GM12801 (cell line): ENCODE results near the gene KIAA1549.

Source experiments
- TF ChIP-seq, protein P1 (sequence below): IDR thresholded peaks from one replicate; pipeline ENCODE4 v1.5.1; 2011; ENCODE audit warnings: control low read depth; ENCODE audit not compliant: insufficient read length; ENCODE audit errors: extremely low read depth

KIAA1549 gene

DNA sequence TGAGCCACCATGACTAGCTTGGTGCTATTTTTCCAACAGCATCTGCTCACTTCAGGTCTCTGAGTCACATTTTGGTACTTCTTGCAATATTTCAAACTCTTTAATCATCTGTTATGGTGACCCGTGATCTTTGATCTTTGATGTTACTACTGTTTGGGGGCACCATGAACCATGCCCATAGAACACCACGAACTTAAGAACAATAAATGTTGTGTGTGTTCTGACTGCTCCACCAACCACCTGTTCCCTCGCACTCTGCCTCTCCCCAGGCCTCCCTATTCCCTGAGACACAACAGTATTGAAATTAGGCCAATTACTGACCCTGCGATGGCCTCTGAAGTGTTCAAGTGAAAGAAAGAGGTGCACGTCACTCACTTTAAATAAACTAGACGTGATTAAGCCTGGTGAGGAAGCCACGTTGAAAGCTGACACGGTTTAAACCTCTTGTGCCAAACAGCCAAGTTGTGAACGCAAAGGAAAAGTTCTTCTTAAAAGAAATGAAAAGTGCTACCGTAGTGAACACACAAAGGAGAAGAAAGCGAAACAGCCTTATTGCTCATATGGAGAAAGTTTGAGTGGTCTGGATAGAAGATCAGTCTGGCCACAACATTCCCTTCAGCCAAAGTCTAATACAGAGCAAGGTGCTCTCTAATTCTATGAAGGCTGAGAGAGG lies 156.0 kb downstream of the KIAA1549 start:
- TF ChIP-seq, protein P1, sequence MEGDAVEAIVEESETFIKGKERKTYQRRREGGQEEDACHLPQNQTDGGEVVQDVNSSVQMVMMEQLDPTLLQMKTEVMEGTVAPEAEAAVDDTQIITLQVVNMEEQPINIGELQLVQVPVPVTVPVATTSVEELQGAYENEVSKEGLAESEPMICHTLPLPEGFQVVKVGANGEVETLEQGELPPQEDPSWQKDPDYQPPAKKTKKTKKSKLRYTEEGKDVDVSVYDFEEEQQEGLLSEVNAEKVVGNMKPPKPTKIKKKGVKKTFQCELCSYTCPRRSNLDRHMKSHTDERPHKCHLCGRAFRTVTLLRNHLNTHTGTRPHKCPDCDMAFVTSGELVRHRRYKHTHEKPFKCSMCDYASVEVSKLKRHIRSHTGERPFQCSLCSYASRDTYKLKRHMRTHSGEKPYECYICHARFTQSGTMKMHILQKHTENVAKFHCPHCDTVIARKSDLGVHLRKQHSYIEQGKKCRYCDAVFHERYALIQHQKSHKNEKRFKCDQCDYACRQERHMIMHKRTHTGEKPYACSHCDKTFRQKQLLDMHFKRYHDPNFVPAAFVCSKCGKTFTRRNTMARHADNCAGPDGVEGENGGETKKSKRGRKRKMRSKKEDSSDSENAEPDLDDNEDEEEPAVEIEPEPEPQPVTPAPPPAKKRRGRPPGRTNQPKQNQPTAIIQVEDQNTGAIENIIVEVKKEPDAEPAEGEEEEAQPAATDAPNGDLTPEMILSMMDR = no peak

DNA sequence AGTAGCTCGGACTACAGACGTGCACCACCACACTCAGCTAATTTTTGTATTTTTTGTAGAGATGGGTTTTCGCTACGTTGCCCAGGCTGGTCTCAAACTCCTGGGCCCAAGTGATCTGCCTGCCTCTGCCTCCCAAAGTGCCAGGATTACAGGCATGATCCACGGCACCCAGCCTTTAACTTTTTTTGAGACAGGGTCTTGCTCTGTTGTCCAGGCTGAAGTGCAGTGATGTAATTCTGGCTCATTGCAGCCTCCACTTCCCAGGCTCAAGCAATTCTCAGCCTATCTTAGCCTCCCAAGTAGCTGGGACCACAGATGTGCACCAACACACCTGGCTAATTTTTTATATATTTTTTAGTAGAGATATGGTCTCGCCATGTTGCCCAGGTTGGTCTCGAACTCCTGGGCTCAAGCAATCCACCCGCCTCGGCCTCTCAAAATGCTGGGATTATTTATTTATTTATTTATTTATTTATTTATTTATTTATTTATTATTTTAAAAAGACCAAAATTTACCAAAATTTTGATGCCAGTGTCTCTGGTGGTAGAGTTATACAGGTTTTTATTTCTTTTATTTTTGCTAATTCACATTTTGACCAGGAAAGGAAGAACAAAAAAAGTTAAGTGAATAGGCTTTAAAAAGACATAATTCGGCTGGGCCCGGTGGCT lies 158.2 kb downstream of the KIAA1549 start:
- TF ChIP-seq, protein P1 = no peak

DNA sequence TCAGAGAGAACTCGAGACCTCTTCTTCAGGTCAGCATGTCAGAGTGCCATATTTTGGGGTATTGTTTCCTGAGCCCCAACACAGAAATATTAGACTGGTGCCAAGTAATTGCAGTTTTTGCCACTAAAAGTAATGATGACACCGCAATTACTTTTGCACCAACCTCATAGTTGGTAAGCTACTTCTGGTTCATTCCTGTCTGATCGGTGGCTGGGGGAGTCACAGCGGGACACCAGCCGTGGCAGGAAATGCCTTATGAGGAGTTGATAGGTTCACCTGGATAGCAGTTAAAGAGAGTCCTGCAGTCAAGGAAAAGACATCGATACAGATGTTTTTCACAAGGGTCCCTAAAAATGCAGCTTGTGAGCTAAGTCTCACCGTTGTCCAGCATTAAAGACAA lies 159.3 kb downstream of the KIAA1549 start:
- TF ChIP-seq, protein P1 = no peak

DNA sequence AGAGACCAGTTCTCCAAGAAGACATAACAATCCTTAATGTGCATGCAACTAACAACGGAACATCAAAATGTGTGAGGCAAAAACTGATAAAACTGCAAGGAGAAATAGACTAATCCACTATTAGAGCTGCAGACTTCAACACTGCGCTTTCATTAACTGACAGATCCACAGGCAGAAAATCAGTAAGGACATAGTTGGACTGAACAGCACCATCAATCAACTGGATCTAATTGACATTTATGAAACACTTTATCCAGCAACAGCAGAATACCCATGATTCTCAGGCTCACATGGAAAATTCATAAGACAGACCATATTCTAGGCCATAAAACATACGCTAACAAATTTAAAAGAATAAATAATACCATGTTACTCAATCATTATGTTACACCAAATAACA lies 161.6 kb downstream of the KIAA1549 start:
- TF ChIP-seq, protein P1 = no peak

DNA sequence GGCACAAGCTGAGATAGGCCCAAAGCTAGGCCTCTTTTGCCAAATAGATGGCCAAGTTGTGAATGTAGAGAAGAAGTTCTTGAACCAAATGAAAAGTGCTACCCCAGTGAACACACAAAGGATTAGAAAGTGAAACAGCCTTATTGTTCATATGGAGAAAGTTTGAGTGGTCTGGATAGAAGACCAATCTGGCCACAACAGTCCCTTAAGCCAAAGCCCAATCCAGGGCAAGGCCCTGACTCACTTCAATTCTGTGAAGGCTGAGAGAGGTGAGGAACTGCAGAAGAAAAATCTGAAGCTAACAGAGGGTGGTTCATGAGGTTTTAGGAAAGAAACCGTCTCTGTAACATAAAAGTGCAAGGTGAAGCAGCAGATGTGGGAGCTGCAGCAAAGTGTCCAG lies 164.5 kb downstream of the KIAA1549 start:
- TF ChIP-seq, protein P1 = no peak

DNA sequence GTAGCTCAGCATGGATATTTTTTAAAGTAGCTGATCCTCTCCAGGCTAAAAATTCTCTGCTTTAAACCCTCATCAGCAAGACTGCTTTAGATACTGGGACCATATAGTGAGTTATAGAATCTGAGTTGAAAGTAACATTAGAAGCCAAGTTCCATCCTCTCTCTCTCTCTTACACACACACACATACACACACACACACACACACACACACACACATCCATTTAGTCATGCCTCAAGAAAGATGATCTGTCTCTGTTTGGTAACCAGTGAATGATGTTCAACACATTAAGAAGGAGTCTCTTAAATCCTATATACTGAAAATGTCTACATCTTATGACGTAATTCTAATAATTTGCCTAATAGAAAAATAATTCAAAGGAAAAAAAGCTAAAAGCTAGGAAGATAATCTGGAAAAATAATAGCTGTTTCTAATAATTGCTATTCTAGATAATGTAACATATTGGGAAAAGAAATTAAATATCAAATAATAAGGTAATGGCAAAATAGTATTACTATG lies 166.3 kb downstream of the KIAA1549 start:
- TF ChIP-seq, protein P1 = no peak

DNA sequence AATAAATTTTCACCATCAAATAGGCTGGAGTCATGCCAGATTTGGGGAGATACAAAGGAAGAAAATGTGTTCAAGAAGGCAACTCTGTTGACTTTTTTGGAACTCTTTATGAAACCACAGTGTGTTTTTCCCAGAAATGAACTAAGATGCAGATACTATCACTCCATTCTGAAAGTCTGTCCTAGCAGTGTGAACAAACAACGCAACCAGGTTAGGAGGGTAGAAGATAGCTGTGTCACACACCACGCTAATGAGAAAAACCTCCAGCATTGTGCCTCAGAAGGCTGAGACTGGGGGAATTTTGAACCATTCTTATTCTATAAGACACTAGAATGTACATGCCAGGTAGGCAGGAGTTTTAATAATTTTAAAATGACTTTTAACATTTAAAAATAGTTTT lies 167.2 kb downstream of the KIAA1549 start:
- TF ChIP-seq, protein P1 = no peak
